Fibroblast of lung (primary cell): Measurements from ENCODE around the gene CCNH. TPM values are rescaled to one million over a fixed set of nuclear protein-coding genes. Genes with fewer than 3 reads are reported as not detected.

ENCODE experiments used
- DNase-seq, 2 donors: peaks; one replicate each; pipeline versions ENCODE4 v3.0.0 to v3.0.0-alpha.2; 2010; ENCODE audit warnings: low read depth in 2 of 2
- H2AFZ ChIP-seq: 2 replicates; pipeline ENCODE4 v1.5.1; 2012; ENCODE audit warnings: low read length, control low read depth, inconsistent platforms
- H3K27ac ChIP-seq: 2 replicates; pipeline ENCODE4 v1.5.1; 2011; ENCODE audit warnings: low read length, control low read depth; ENCODE audit not compliant: insufficient read depth
- H3K27me3 ChIP-seq: 2 replicates; pipeline ENCODE4 v1.5.1; 2011; ENCODE audit warnings: mild to moderate bottlenecking, low read length; ENCODE audit not compliant: control insufficient read depth, insufficient read depth
- H3K36me3 ChIP-seq: 2 replicates; pipeline ENCODE4 v1.5.1; 2011; ENCODE audit warnings: low read length; ENCODE audit not compliant: control insufficient read depth, insufficient read depth
- H3K4me1 ChIP-seq: 2 replicates; pipeline ENCODE4 v1.5.1; 2011; ENCODE audit warnings: low read length; ENCODE audit not compliant: control insufficient read depth, insufficient read depth; ENCODE audit errors: extremely low read depth
- H3K4me2 ChIP-seq: 2 replicates; pipeline ENCODE4 v1.5.1; 2011; ENCODE audit warnings: low read length, control low read depth; ENCODE audit not compliant: insufficient read depth; ENCODE audit errors: extremely low read depth
- H3K4me3 ChIP-seq, 4 experiments: fragments of 200-600 bp in 1 of 4; sonication (generic) in 1 of 4; replicated peaks in 1 of 4; 2 replicates each; pipeline ENCODE4 v1.5.1; 2011 to 2016; ENCODE audit warnings: low read length in 4 of 4, low read depth in 3 of 4, mild to moderate bottlenecking in 3 of 4, control low read depth in 2 of 4, inconsistent platforms in 1 of 4, mixed read lengths in 1 of 4; ENCODE audit not compliant: insufficient read depth in 1 of 4; ENCODE audit errors: control extremely low read depth in 1 of 4
- H3K79me2 ChIP-seq: 2 replicates; pipeline ENCODE4 v1.5.1; 2012; ENCODE audit warnings: mild to moderate bottlenecking, low read length, inconsistent platforms; ENCODE audit not compliant: control insufficient read depth, insufficient read depth
- H3K9ac ChIP-seq: 2 replicates; pipeline ENCODE4 v1.5.1; 2011; ENCODE audit warnings: mild to moderate bottlenecking, low read length, control low read depth; ENCODE audit not compliant: insufficient read depth
- H3K9me3 ChIP-seq: 2 replicates; pipeline ENCODE4 v1.5.1; 2012; ENCODE audit warnings: low read depth, low read length; ENCODE audit not compliant: control insufficient read depth, insufficient read depth
- H4K20me1 ChIP-seq: 2 replicates; pipeline ENCODE4 v1.5.1; 2011; ENCODE audit warnings: low read length; ENCODE audit not compliant: control insufficient read depth, insufficient read depth; ENCODE audit errors: extremely low read depth
- EZH2 ChIP-seq: IDR thresholded peaks from 2 replicates; pipeline ENCODE4 v1.5.1; 2012; ENCODE audit warnings: low read length, control low read depth, mild to moderate bottlenecking; ENCODE audit errors: missing control alignments
- polyA plus RNA-seq, 2 donors: library from polyadenylated mRNA; depleted of rRNA in 1 of 2; stranded (reverse) in 1 of 2; unstranded in 1 of 2; fragments of >200 nt; gene quantifications; 2 replicates each; pipeline ENCODE4 v1.2.1, GENCODE V29; 2011 to 2012; ENCODE audit warnings: missing spikeins in 1 of 2
- total RNA-seq: library from RNA; depleted of rRNA; stranded (reverse); fragments of >200 nt; gene quantifications from 2 replicates; pipeline ENCODE4 v1.2.1, GENCODE V29; 2014
- TF ChIP-seq, protein P1 (sequence below), 2 donors: IDR thresholded peaks in 1 of 2; conservative IDR thresholded peaks in 1 of 2; 1 replicate in 1 of 2; 2 replicates in 1 of 2; pipeline ENCODE4 v1.5.1; 2011 to 2012; ENCODE audit warnings: low read length in 2 of 2, control low read depth in 1 of 2, inconsistent platforms in 1 of 2, low read depth in 1 of 2, mild to moderate bottlenecking in 1 of 2

The CCNH gene
- total and polyA plus RNA-seq, 2 donors (not counting 1 experiment from before 2014, with no cell fraction given): 77.6 to 98.7 TPM

DNA sequence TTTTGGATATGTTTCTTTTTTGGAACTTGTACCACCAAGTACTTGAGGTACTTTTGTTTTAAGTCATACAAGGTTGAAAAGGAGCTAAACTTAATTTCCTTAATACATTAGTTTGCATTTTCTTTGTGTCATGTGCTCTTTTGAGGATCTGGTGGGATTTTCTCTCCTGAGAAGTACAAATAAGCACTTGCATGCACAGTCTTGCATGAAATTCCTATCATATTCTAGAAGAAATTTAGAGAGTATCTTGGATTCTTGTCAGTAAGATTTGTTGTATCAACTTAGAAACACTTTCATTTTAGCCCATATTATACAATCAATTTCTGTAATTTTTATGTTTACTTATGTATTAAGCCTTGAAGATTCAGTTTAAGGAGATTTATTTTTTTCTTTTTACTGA is 64.9 kb downstream of the CCNH start:
- Histone ChIP-seq H4K20me1 (no peaks in the 10 kb centered on the region), H3K4me1 (no peaks in the 10 kb centered on the region), H3K4me2 (no peak overlapping the region), H3K36me3 (peaks cover 4% of the 10 kb centered on the region), H3K9ac (no peak overlapping the region), H3K9me3 (no peaks in the 10 kb centered on the region), H2AFZ (no peak overlapping the region), H3K4me3 (no peak overlapping the region), H3K27me3 (no peaks in the 10 kb centered on the region), H3K79me2 (no peaks in the 10 kb centered on the region), H3K27ac (no peak overlapping the region)
- peak in 1 of 2 donors; percentile 39 for DNase-seq
- TF ChIP-seq EZH2: no peak
- TF ChIP-seq, protein P1, sequence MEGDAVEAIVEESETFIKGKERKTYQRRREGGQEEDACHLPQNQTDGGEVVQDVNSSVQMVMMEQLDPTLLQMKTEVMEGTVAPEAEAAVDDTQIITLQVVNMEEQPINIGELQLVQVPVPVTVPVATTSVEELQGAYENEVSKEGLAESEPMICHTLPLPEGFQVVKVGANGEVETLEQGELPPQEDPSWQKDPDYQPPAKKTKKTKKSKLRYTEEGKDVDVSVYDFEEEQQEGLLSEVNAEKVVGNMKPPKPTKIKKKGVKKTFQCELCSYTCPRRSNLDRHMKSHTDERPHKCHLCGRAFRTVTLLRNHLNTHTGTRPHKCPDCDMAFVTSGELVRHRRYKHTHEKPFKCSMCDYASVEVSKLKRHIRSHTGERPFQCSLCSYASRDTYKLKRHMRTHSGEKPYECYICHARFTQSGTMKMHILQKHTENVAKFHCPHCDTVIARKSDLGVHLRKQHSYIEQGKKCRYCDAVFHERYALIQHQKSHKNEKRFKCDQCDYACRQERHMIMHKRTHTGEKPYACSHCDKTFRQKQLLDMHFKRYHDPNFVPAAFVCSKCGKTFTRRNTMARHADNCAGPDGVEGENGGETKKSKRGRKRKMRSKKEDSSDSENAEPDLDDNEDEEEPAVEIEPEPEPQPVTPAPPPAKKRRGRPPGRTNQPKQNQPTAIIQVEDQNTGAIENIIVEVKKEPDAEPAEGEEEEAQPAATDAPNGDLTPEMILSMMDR (conservative IDR thresholded peaks at IDR 0.05 in 1 of 2, IDR thresholded peaks at IDR 0.05 in 1 of 2; ENCODE audit: low read depth in 1 of 2, low read length in 2 of 2): no peak

DNA sequence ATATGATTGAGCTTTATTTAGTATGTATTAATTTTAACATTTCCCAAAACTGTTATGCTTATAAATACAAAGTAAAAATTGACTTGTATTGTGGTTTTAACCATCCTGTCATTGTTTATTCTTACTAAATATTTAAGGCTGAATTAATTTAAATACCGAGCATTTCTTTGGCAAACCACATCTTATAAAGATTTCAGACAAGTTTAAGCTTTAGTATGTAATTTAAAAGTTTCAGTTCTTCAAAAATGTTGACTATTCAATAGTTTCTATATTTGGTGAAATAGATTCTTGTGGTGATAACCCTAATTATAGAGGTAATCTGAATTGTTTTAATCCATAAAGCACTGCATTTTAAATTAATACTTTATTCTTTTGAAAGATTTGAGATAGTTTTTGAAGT is 65.5 kb downstream of the CCNH start:
- no peak overlapping the region for H3K27ac ChIP-seq
- H3K4me2 ChIP-seq: peak overlapping the region; percentile 15
- H3K36me3 ChIP-seq: peaks cover 4% of the 10 kb centered on the region
- H3K79me2 ChIP-seq: no peaks in the 10 kb centered on the region
- H3K4me1 ChIP-seq: no peaks in the 10 kb centered on the region
- TF ChIP-seq, protein P1 (conservative IDR thresholded peaks at IDR 0.05 in 1 of 2, IDR thresholded peaks at IDR 0.05 in 1 of 2; ENCODE audit: low read depth in 1 of 2, low read length in 2 of 2): no peak
- TF ChIP-seq EZH2: no peak
- H3K27me3 ChIP-seq: no peaks in the 10 kb centered on the region
- H4K20me1 ChIP-seq: no peaks in the 10 kb centered on the region
- no peak overlapping the region for H3K9ac ChIP-seq
- no peak overlapping the region for H2AFZ ChIP-seq
- no peak overlapping the region for H3K4me3 ChIP-seq
- H3K9me3 ChIP-seq: no peaks in the 10 kb centered on the region
- peak in 1 of 2 donors; percentile 59 for DNase-seq

Other genes with a start within 250 kb of the CCNH start
- gene RASA1, start 145.0 kb downstream of the CCNH start, total RNA-seq: 42.1 and 66.6 TPM in 2 replicates
- gene RASA1, start 145.0 kb downstream of the CCNH start, polyA plus RNA-seq: 45.8 and 64.0 TPM in 2 replicates